GM18519 (cell line): Measurements from ENCODE around the gene TPM1.

Experiments
- ATAC-seq: cut with Tn5 transposase; IDR thresholded peaks from one replicate; pipeline ENCODE4 v1.9.1; 2021; ENCODE audit warnings: mild to moderate bottlenecking, moderate library complexity; ENCODE audit not compliant: unreplicated experiment, low FRiP score

The TPM1 gene

DNA sequence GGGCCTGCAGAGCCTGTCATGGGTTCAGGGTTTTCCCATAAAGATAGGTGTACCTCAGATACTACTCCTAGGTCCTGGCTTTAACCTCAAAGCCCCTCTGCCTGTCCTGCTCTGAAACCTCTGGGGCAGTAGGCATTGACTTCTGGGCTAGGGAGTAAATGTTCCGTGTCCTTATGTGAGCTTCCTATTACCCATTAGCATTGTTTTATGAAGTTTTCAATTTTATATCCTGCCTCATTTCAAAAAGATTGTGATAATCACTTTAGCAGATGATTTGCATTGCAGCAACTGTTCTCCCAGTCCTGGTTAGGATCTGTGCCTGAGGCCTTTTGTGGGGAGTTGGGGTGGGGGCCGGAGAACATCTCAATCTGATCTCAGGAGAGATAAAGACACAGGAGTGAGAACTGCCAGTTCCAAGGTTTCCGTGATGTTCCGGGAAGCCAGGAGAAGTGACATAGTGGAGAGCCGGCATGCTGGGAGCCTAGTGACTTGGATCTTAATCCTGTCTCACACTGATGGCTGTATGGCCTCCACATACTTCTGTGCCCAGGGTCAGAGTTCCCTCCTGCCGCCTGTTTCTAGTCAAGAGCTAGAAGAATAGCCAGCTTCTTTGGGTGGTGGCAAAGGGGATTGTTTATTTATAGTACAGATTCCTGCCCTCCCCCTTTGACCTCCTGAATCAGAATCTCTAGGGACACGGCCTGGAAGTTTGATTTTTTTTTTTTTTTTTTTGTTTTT lies 10.6 kb downstream of the TPM1 start:
- no peak for ATAC-seq

DNA sequence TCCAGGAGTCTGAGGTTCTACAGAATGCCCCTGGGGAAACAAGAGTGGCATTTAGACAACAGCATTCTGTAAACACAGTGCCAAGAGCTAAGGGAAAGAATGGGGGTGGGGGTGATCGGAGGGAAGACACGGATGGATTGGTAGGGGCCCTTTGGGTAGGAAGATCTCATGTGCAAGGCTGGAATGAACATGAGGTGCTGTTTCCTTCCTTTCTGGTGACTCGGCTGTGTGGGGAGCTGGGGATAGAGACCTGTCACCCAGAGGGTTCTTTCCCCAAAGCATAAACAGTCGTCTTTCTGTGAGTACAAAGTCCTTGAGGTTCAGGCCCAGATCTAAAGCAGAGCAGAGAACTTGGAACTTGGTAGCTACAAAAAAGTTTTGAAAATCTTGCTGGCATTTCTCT lies 11.7 kb downstream of the TPM1 start:
- ATAC-seq = no peak

DNA sequence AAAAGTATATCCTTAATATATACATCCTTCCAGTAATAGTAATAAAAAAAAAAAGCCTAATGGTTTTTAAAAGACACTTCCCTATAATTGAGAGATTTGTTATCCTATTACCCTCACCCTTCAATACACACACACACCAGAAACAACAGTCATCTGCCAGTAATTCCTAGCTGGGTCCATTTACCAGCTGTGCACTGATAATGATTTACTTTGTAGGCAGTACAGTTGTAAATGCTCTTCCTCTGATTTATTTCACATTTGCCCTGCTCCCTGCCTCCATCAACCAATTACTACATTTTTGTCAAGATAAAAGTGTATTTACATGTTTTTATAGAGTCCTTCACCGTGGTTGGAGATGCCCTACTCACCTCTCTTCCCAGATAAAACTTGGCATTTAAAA lies 12.4 kb downstream of the TPM1 start:
- ATAC-seq = no peak

DNA sequence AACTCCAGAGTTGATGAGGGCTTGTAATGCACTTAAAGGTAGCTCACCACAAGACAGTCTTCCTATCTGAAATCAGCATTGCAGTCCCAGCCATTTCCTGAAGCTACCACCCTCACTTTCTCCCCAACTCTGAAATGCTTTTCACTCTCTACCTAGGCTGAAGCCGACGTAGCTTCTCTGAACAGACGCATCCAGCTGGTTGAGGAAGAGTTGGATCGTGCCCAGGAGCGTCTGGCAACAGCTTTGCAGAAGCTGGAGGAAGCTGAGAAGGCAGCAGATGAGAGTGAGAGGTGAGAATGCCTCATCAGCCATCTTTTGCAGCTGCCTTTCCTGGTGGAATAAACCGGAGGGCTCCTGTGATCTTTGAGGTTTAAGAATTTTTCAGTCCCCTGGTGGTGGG lies 14.3 kb downstream of the TPM1 start:
- no peak for ATAC-seq

DNA sequence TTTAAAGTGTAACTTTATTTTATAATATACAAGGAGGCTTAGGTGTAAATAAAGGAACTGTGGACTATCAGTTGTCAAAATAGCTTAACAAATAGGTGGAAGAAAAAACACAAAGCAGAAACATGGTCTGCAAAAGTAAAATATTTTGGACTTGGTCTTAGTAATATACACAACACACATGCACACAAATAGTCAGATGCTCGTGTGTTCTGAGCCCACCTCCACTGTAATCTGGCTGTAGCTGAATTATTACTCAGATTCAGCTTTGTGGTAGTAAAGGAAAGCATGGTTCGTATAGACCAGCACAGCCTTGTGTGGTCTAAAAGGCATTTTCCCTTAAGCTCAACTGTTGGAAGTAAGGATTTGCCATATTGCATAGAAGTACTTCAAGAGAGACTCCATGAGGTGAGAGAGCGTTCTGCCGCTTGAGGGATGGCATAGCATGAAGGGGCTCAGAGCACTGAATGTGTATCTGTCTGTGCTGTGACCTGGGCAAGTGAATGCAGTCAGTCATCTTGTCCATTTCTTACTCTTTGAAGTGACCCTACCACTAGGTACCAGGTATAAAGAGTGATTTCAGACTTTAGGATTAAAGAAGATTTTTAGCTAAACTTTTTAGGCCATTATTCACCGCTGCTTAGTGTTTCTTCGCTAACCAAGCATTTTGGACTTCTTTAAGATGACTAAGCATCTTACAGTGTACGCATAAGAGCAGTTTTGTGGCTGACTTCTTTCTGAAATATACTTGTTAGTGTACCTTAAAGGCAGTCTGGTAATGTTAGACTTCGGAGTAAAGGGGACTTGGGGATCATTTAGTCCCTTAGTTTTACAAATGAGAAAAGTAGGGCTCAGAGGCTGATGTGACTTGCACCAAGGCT lies 15.2 kb downstream of the TPM1 start:
- ATAC-seq = no peak

DNA sequence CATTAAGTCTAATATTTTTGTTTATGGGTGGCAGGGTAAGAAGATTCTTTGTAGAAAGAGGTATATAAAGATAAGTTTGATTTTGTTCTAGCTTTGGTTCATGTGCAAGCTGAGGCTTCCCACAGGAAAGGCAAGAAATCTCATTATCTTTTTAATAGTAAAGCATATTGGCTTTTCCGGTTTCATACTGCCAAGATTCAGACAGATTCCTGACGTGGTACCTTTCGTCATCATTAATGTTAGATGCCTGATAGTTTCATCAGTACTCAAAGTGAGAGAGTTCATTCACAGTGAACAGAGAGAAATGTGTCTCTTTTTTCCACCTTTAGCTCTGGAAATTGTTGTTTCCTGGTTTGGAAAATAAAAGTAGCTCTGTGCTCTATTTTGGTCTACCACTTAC lies 16.5 kb downstream of the TPM1 start:
- ATAC-seq = no peak

DNA sequence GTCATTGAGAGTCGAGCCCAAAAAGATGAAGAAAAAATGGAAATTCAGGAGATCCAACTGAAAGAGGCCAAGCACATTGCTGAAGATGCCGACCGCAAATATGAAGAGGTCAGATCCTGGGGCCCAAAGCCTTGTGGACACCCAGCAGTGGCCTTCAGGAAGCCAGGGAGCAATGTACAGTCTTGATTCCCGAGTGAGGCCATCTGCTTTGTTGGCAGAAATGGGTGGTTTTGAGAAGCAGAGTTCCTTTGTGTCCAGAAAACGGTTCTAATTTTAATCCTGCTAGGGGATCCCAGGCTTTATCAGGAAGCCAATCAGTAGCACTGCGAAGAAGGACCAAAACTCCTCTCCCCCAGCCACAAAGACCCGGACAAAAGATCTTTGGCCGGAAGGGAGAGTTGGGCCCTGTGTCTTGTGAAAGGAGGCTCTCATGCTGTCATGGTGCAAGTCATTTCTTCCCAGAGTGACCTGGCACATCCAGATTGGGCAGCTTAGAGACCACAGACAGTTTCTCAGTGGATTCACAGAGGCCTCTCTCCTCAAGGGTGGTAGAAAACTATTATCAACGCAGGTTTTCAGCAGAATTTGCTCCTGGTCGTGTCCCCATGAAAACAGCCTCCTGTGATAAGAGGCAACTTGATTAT lies 17.1 kb downstream of the TPM1 start:
- ATAC-seq = no peak

DNA sequence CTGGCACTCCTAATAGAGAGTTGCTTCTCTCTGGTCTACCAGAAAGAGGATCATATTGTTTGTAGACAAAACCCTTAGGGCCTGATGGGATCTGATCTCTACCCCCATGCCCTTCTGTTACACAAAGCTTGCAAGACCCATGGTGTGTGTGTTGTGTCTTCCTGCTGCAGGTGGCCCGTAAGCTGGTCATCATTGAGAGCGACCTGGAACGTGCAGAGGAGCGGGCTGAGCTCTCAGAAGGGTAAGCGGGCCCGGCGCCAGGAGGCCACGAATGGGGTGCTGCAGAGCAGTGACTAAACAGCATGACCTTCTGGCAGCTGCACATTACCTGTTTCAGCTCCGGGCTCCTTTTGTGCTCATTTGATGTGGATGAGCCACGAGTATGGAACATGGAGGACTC lies 18.2 kb downstream of the TPM1 start:
- ATAC-seq = no peak

DNA sequence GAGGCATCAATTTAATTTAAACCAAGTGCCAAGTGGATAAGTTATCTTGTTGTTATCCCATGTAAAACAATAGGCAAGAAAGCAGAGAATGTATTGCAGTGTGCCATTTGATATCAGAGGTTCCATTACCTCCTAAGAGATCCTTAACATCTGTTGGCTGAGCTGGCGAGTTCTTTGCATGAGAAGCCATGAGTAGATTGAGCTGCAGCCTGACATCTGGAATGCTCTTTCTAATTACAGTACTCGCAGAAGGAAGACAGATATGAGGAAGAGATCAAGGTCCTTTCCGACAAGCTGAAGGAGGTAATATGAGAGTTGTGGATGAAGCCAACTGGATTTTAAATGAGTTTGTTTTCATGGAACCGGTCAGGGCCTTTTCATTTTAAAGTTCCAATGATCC lies 19.4 kb downstream of the TPM1 start:
- ATAC-seq = no peak

DNA sequence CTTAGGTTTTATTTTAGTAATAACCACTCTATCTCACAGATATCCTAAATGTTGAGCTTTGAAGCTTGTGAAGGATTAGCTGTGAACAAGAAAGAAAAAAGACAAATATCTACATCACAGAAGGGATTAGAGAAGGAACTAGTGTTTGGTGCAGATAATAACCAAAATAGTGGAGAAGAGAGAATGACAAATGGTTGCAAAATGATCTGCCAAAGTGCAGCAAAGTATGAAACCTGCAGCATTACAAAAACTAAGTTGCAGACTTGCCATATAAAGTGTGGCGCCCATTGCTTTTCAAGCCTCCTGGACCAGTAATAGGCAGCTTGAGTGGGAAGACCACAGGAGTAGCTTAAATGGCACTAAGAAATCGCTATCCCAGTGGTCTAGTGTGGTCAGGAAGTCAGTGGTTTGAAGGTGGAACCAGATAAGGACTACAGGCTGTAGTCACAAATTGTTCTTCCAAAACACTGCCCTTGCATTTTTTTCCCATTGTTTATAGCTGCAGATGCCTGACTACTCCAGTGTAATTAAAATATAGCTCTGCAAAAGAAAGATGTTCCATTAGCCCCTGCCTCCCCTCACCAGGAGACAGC lies 20.7 kb downstream of the TPM1 start:
- no peak for ATAC-seq

DNA sequence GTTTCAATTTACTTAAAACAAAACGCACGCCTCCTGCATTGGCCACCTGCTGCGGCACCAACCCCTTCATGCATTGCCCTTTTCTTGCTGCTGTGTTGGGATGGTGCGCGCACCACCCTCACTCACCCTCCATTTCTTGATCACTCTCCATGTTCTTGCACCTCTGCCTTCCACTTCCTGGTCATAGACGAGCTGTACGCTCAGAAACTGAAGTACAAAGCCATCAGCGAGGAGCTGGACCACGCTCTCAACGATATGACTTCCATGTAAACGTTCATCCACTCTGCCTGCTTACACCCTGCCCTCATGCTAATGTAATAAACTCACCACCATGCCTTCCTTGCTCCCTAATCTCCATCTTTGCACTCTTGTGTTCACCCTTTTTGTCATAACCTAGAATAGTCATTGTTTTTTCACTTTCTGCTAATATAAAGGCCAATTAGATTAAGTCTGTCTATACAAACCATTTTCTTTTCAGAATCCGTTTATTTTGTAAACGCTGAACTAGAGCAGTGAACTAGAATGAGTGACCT lies 21.4 kb downstream of the TPM1 start:
- ATAC-seq = no peak

DNA sequence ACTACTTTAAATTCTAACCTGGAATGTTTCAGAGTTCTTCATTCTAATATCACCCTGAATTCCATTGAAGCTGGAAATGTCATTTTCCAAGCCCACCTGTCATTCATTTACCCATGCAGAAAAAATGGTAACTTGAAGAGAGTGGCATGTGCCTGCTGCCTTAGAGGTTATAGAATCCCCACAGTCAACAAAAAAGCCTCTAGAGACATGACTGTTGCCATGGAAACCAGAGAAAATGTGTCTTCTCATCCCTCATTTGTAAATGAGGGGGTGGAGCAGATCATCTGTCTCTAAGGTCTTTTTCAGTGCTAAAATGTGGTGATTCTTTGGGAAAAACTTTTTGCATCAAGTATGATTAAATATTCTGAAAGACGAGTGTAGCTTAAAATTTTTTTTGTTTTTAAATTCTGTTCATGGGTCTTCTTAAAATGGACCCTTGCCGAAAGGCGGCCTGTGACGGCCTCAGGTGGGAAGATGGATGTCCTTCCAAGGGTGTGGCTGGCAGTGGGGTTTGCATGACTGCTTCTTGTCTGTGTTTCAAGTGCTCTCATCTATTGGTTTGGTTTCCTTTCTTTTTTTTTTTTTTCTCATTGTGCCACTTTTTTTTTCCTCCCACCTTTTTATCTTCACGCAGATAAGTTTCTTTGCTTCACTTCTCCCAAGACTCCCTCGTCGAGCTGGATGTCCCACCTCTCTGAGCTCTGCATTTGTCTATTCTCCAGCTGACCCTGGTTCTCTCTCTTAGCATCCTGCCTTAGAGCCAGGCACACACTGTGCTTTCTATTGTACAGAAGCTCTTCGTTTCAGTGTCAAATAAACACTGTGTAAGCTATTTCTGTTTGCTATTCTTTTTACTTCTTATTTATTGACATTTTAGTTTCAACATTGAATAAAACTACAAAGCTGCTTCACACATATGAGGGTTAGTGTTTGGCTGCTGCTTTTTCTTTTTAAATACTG lies 23.0 kb downstream of the TPM1 start:
- ATAC-seq = no peak

DNA sequence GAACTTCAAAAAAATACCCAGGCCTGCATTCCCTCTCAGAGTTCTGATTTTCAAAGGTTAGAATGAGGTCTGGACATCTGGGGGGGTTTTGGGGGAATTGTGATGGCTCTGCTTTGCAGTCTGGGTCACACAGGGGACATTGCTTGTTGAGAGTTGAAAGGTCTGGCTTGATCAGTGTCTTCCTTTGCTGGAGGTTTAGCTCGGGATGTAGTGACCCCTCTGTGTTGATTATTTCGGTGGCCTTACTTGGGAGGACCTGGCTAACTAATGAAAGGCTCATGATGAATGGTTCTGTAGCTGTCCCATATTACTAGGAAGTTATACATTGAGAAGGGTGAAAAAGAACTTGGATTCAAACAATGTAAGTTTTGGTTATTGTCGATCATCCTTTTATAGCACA lies 23.7 kb downstream of the TPM1 start:
- no peak for ATAC-seq

DNA sequence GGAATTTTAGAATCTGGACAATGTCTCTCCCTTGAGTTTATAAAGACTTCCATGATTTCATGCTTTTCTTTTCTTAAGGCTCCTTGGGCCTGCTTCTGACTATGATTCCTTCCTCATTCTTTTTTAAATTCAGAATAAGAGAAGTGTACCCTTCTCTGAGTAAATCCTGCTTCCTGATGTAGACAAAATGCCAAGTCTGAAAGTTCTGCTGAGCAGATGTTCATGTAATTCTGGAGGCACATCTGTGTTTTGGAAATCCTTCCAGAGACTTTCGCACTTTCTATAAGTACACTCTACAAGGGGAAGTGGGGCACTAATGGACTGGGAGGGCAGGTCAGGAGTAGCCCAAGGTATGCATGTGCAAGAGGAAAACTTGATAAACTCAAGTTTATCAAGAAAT lies 24.8 kb downstream of the TPM1 start:
- no peak for ATAC-seq

DNA sequence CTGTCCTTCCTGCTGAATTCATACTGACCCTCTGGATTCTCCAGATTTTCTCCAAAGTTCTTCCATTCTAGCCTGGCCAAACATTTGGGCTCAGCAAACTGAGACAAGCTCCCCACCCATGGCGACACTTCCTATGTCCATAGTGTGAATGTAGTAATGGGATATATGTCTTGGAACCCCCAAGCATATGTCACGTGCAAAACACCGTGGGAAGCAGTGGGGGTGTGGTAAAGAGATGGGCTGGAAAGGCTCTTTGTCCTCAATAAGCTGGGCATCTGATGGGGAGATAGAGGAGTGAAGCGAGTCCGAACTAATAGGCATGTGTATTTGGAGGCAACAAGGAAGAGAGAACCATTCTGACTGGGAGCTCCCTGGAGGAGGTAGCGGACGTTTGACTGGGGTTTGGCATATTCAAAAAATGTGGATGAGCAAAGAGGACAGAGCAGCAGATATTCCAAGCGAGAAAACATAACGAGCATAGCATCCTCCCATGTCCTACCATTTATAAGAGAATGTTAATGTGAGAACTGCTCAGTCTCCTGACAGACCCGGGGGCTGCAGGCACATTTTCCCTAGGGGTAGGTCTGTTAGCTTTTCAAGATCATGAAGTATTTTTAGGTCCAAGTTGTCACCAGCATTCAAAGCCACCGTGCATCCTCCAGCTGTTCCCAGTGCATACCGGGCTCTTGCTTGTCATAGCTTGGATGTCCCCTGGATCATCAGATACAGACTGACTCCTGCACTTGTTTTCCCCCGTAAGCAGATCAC lies 25.6 kb downstream of the TPM1 start:
- no peak for ATAC-seq

DNA sequence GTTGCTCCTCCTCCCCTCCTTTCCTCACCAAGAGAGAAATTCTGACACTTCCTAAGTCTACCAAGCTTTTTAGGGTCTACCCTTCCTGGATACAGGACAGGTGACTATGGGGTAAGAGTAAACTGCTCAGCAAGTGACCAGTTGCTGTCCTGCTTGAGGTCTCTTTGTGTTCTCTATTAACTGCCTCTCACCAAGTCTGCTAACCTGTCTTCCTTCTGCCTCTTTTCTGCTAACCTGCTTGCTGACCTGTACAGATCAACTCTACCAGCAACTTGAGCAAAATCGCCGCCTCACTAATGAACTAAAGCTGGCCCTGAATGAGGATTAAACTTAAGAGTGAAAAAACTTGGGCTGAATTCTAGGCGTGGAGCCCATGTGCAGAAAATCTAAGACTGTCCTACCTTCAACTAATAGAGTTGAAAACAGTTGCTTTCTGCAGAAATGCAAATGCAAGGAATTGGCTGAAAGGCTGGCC lies 27.1 kb downstream of the TPM1 start:
- ATAC-seq = no peak

DNA sequence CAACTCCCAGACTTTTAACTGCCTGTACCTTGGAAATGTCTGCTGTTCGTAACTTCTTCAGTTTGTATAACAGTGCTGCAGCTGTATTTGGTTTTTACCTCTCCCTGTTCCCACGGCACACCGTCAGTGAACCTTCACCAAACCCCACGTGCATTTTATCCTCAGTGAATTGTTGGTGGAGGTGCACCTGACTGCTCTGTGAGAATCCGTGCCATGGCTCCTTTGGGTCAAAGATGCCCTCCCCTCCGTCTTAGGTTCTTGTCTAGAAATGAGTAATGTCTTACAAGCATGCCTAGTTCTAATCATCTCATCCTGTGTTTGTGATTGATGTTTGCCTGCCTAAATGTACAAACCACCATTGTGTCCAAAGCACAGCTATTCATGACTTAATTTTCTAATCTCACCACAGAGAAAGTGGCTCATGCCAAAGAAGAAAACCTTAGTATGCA lies 28.2 kb downstream of the TPM1 start:
- no peak for ATAC-seq

DNA sequence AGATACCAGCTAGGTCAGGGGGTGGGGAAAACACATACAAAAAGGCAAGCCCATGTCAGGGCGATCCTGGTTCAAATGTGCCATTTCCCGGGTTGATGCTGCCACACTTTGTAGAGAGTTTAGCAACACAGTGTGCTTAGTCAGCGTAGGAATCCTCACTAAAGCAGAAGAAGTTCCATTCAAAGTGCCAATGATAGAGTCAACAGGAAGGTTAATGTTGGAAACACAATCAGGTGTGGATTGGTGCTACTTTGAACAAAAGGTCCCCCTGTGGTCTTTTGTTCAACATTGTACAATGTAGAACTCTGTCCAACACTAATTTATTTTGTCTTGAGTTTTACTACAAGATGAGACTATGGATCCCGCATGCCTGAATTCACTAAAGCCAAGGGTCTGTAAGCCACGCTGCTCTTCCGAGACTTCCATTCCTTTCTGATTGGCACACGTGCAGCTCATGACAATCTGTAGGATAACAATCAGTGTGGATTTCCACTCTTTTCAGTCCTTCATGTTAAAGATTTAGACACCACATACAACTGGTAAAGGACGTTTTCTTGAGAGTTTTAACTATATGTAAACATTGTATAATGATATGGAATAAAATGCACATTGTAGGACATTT lies 28.9 kb downstream of the TPM1 start:
- ATAC-seq = no peak
